HEK293 (cell line): ENCODE data around the gene EIF4H.

Experiments used
- EGR2 ChIP-seq: fragments of 450-650 bp; formaldehyde crosslinking; IDR thresholded peaks from 2 replicates; pipeline ENCODE4 v1.5.1; 2016; ENCODE audit warnings: low read depth, missing biosample characterization, missing genetic modification characterization
- HOXC10 ChIP-seq: sonication (generic); formaldehyde crosslinking; IDR thresholded peaks from 2 replicates; pipeline ENCODE4 v1.8.1; 2023; ENCODE audit warnings: mild to moderate bottlenecking, missing genetic modification reagents
- MEIS1 ChIP-seq: sonication (generic); formaldehyde crosslinking; IDR thresholded peaks from 2 replicates; pipeline ENCODE4 v1.8.1; 2022; ENCODE audit warnings: missing genetic modification reagents, mild to moderate bottlenecking, borderline replicate concordance
- MYNN ChIP-seq: fragments of 450-650 bp; formaldehyde crosslinking; IDR thresholded peaks from 2 replicates; pipeline ENCODE4 v1.5.1; 2016; ENCODE audit warnings: missing biosample characterization, missing genetic modification characterization, borderline replicate concordance
- SALL2 ChIP-seq: fragments of 450-650 bp; formaldehyde crosslinking; IDR thresholded peaks from 2 replicates; pipeline ENCODE4 v1.5.0; 2017; ENCODE audit warnings: missing biosample characterization, mild to moderate bottlenecking, missing genetic modification characterization, borderline replicate concordance
- SCRT1 ChIP-seq: fragments of 450-650 bp; formaldehyde crosslinking; IDR thresholded peaks from 2 replicates; pipeline ENCODE4 v1.5.1; 2016; ENCODE audit warnings: missing biosample characterization, missing genetic modification characterization, borderline replicate concordance
- WT1 ChIP-seq: fragments of 450-650 bp; formaldehyde crosslinking; IDR thresholded peaks from 2 replicates; pipeline ENCODE4 v1.5.1; 2016; ENCODE audit warnings: missing biosample characterization, missing genetic modification characterization
- YY1 ChIP-seq: fragments of 450-650 bp; formaldehyde crosslinking; IDR thresholded peaks from 2 replicates; pipeline ENCODE4 v1.5.1; 2018; ENCODE audit warnings: missing biosample characterization, missing genetic modification characterization
- ZBTB1 ChIP-seq: fragments of 450-650 bp; formaldehyde crosslinking; IDR thresholded peaks from 2 replicates; pipeline ENCODE4 v1.5.1; 2016; ENCODE audit warnings: missing biosample characterization, missing genetic modification characterization
- ZBTB17 ChIP-seq: fragments of 450-650 bp; formaldehyde crosslinking; IDR thresholded peaks from 2 replicates; pipeline ENCODE4 v1.5.1; 2016; ENCODE audit warnings: missing biosample characterization, missing genetic modification characterization
- ZIC2 ChIP-seq: fragments of 450-650 bp; formaldehyde crosslinking; IDR thresholded peaks from 2 replicates; pipeline ENCODE4 v1.5.1; 2016; ENCODE audit warnings: missing biosample characterization, missing genetic modification characterization
- ZNF114 ChIP-seq: fragments of 450-650 bp; formaldehyde crosslinking; IDR thresholded peaks from 2 replicates; pipeline ENCODE4 v1.5.0; 2017; ENCODE audit warnings: missing biosample characterization, missing genetic modification characterization
- ZNF202 ChIP-seq: fragments of 450-650 bp; formaldehyde crosslinking; IDR thresholded peaks from 2 replicates; pipeline ENCODE4 v1.5.1; 2016; ENCODE audit warnings: missing biosample characterization, missing genetic modification characterization, borderline replicate concordance
- ZNF223 ChIP-seq: fragments of 450-650 bp; formaldehyde crosslinking; IDR thresholded peaks from 2 replicates; pipeline ENCODE4 v1.5.1; 2016; ENCODE audit warnings: missing biosample characterization, missing genetic modification characterization
- ZNF24 ChIP-seq: fragments of 450-650 bp; formaldehyde crosslinking; IDR thresholded peaks from 2 replicates; pipeline ENCODE4 v1.5.1; 2016; ENCODE audit warnings: missing biosample characterization, missing genetic modification characterization
- ZNF423 ChIP-seq: fragments of 450-650 bp; formaldehyde crosslinking; IDR thresholded peaks from 2 replicates; pipeline ENCODE4 v1.5.1; 2016; ENCODE audit warnings: missing biosample characterization, missing genetic modification characterization
- ZNF473 ChIP-seq: fragments of 450-650 bp; formaldehyde crosslinking; IDR thresholded peaks from 2 replicates; pipeline ENCODE4 v1.5.1; 2017; ENCODE audit warnings: missing biosample characterization, missing genetic modification characterization
- ZNF510 ChIP-seq: fragments of 450-650 bp; formaldehyde crosslinking; IDR thresholded peaks from 2 replicates; pipeline ENCODE4 v1.5.1; 2018; ENCODE audit warnings: mild to moderate bottlenecking, missing genetic modification characterization, missing biosample characterization; ENCODE audit not compliant: insufficient replicate concordance
- ZNF549 ChIP-seq: fragments of 450-650 bp; IDR thresholded peaks from 2 replicates; pipeline ENCODE4 v1.5.1; 2018; ENCODE audit warnings: missing biosample characterization, missing genetic modification characterization, mild to moderate bottlenecking, inconsistent platforms, moderate library complexity
- ZNF558 ChIP-seq: fragments of 450-650 bp; formaldehyde crosslinking; IDR thresholded peaks from 2 replicates; pipeline ENCODE4 v1.5.1; 2016; ENCODE audit warnings: missing biosample characterization, missing genetic modification characterization
- ZNF621 ChIP-seq: fragments of 450-650 bp; formaldehyde crosslinking; IDR thresholded peaks from 2 replicates; pipeline ENCODE4 v1.5.1; 2017; ENCODE audit warnings: missing biosample characterization, missing genetic modification characterization
- ZNF670 ChIP-seq: fragments of 450-650 bp; formaldehyde crosslinking; IDR thresholded peaks from 2 replicates; pipeline ENCODE4 v1.5.1; 2016; ENCODE audit warnings: missing biosample characterization, missing genetic modification characterization, low read depth
- ZNF792 ChIP-seq: fragments of 450-650 bp; formaldehyde crosslinking; IDR thresholded peaks from 2 replicates; pipeline ENCODE4 v1.5.1; 2016; ENCODE audit warnings: missing biosample characterization, missing genetic modification characterization
- ZSCAN16 ChIP-seq: fragments of 450-650 bp; formaldehyde crosslinking; IDR thresholded peaks from 2 replicates; pipeline ENCODE4 v1.5.1; 2016; ENCODE audit warnings: missing biosample characterization, missing genetic modification characterization
- TF ChIP-seq, protein P1 (sequence below): fragments of 450-650 bp; formaldehyde crosslinking; IDR thresholded peaks from 2 replicates; pipeline ENCODE4 v1.5.1; 2016; ENCODE audit warnings: missing biosample characterization, missing genetic modification characterization, low read depth
- TF ChIP-seq, protein P2 (sequence below): fragments of 450-650 bp; formaldehyde crosslinking; IDR thresholded peaks from 2 replicates; pipeline ENCODE4 v1.5.1; 2016; ENCODE audit warnings: missing biosample characterization, missing genetic modification characterization
- TF ChIP-seq, protein P3 (sequence below): fragments of 450-650 bp; formaldehyde crosslinking; IDR thresholded peaks from 2 replicates; pipeline ENCODE4 v1.5.1; 2016; ENCODE audit warnings: missing biosample characterization, missing genetic modification characterization
- TF ChIP-seq, protein P4 (sequence below): fragments of 450-650 bp; formaldehyde crosslinking; optimal IDR thresholded peaks from 2 replicates; pipeline ENCODE3; 2016; ENCODE audit warnings: missing biosample characterization, mild to moderate bottlenecking, missing genetic modification characterization
- TF ChIP-seq, protein P5 (sequence below): fragments of 450-650 bp; formaldehyde crosslinking; IDR thresholded peaks from 2 replicates; pipeline ENCODE4 v1.5.1; 2016; ENCODE audit warnings: missing biosample characterization, missing genetic modification characterization

EIF4H gene

DNA sequence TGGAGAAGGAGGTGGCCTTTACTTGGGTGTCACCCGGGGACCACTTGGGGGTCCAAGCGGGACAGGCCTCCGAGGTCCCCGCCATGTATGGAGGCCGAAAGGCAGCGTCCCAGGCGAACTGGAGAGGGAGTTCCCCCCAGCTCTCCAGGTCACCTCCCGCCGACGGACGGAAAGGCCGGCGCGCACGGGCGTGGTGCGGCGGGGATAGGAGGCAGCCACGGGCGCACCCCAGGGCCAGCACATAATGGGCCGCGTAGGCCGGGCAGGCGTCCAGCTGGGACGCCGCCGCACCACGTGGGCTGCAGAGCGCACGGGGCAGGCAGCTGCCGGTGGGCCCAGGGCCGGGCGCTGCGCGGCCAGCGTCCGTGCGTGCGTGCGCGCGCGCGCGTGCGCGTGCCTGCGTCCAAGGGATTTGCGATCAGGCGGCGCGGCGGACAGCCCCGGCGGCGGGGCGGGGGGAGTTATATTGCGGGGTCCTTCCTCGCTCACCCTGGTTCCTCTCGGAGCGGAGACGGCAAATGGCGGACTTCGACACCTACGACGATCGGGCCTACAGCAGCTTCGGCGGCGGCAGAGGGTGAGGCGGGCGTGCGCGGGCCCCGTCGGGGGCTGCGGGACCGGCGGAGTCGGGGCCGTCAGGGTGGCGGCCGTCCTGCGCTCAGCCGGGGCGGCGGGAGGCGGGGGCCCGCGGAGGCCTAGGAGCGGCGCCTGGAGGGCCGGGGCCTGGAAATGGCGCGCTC lies at the start of gene EIF4H (continued):
- no peak for TF ChIP-seq SCRT1
- TF ChIP-seq EGR2 (tag by site-specific recombination) = peak; percentile 49; the same call in 1 of the 2 replicates
- no peak for TF ChIP-seq ZNF24
- TF ChIP-seq, protein P1, sequence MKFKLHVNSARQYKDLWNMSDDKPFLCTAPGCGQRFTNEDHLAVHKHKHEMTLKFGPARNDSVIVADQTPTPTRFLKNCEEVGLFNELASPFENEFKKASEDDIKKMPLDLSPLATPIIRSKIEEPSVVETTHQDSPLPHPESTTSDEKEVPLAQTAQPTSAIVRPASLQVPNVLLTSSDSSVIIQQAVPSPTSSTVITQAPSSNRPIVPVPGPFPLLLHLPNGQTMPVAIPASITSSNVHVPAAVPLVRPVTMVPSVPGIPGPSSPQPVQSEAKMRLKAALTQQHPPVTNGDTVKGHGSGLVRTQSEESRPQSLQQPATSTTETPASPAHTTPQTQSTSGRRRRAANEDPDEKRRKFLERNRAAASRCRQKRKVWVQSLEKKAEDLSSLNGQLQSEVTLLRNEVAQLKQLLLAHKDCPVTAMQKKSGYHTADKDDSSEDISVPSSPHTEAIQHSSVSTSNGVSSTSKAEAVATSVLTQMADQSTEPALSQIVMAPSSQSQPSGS (tag by site-specific recombination) = no peak
- TF ChIP-seq MEIS1 (CRISPR knock-in tag) = no peak
- TF ChIP-seq ZNF621 (tag by site-specific recombination) = no peak
- no peak for TF ChIP-seq ZNF558 (tag by site-specific recombination)
- TF ChIP-seq ZBTB17 (tag by site-specific recombination) = peak; percentile 3; the same call in 1 of the 2 replicates
- TF ChIP-seq, protein P2, sequence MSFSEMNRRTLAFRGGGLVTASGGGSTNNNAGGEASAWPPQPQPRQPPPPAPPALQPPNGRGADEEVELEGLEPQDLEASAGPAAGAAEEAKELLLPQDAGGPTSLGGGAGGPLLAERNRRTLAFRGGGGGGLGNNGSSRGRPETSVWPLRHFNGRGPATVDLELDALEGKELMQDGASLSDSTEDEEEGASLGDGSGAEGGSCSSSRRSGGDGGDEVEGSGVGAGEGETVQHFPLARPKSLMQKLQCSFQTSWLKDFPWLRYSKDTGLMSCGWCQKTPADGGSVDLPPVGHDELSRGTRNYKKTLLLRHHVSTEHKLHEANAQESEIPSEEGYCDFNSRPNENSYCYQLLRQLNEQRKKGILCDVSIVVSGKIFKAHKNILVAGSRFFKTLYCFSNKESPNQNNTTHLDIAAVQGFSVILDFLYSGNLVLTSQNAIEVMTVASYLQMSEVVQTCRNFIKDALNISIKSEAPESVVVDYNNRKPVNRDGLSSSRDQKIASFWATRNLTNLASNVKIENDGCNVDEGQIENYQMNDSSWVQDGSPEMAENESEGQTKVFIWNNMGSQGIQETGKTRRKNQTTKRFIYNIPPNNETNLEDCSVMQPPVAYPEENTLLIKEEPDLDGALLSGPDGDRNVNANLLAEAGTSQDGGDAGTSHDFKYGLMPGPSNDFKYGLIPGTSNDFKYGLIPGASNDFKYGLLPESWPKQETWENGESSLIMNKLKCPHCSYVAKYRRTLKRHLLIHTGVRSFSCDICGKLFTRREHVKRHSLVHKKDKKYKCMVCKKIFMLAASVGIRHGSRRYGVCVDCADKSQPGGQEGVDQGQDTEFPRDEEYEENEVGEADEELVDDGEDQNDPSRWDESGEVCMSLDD (tag by site-specific recombination) = peak; percentile 90
- TF ChIP-seq ZBTB1 (tag by site-specific recombination) = no peak
- TF ChIP-seq YY1 (tag by site-specific recombination) = peak; percentile 64; the same call in 1 of the 2 replicates
- TF ChIP-seq ZNF670 (tag by site-specific recombination) = no peak
- TF ChIP-seq ZNF423 (tag by site-specific recombination) = peak; percentile 92
- no peak for TF ChIP-seq ZNF202 (tag by site-specific recombination)
- TF ChIP-seq ZIC2 (tag by site-specific recombination) = peak; percentile 65
- TF ChIP-seq MYNN = no peak
- TF ChIP-seq, protein P3, sequence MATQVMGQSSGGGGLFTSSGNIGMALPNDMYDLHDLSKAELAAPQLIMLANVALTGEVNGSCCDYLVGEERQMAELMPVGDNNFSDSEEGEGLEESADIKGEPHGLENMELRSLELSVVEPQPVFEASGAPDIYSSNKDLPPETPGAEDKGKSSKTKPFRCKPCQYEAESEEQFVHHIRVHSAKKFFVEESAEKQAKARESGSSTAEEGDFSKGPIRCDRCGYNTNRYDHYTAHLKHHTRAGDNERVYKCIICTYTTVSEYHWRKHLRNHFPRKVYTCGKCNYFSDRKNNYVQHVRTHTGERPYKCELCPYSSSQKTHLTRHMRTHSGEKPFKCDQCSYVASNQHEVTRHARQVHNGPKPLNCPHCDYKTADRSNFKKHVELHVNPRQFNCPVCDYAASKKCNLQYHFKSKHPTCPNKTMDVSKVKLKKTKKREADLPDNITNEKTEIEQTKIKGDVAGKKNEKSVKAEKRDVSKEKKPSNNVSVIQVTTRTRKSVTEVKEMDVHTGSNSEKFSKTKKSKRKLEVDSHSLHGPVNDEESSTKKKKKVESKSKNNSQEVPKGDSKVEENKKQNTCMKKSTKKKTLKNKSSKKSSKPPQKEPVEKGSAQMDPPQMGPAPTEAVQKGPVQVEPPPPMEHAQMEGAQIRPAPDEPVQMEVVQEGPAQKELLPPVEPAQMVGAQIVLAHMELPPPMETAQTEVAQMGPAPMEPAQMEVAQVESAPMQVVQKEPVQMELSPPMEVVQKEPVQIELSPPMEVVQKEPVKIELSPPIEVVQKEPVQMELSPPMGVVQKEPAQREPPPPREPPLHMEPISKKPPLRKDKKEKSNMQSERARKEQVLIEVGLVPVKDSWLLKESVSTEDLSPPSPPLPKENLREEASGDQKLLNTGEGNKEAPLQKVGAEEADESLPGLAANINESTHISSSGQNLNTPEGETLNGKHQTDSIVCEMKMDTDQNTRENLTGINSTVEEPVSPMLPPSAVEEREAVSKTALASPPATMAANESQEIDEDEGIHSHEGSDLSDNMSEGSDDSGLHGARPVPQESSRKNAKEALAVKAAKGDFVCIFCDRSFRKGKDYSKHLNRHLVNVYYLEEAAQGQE (tag by site-specific recombination) = no peak
- TF ChIP-seq WT1 = no peak
- TF ChIP-seq, protein P4, sequence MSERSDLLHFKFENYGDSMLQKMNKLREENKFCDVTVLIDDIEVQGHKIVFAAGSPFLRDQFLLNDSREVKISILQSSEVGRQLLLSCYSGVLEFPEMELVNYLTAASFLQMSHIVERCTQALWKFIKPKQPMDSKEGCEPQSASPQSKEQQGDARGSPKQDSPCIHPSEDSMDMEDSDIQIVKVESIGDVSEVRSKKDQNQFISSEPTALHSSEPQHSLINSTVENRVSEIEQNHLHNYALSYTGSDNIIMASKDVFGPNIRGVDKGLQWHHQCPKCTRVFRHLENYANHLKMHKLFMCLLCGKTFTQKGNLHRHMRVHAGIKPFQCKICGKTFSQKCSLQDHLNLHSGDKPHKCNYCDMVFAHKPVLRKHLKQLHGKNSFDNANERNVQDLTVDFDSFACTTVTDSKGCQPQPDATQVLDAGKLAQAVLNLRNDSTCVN (tag by site-specific recombination) = peak; percentile 76
- no peak for TF ChIP-seq SALL2 (tag by site-specific recombination)
- no peak for TF ChIP-seq ZSCAN16 (tag by site-specific recombination)
- no peak for TF ChIP-seq ZNF114 (tag by site-specific recombination)
- TF ChIP-seq, protein P5, sequence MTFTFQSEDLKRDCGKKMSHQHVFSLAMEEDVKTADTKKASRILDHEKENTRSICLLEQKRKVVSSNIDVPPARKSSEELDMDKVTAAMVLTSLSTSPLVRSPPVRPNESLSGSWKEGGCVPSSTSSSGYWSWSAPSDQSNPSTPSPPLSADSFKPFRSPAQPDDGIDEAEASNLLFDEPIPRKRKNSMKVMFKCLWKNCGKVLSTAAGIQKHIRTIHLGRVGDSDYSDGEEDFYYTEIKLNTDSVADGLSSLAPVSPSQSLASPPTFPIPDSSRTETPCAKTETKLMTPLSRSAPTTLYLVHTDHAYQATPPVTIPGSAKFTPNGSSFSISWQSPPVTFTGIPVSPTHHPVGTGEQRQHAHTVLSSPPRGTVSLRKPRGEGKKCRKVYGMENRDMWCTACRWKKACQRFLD (tag by site-specific recombination) = no peak
- no peak for TF ChIP-seq ZNF792 (tag by site-specific recombination)
- 0 out of 2 replicates have a peak, but pooled peaks have one; percentile 66 for TF ChIP-seq HOXC10 (CRISPR knock-in tag)
- no peak for TF ChIP-seq ZNF510 (tag by site-specific recombination)
- no peak for TF ChIP-seq ZNF473 (tag by site-specific recombination)
- no peak for TF ChIP-seq ZNF549 (tag by site-specific recombination)
- TF ChIP-seq ZNF223 (tag by site-specific recombination) = no peak
